K562 (cell line): Measurements from ENCODE around the gene COL25A1. TPM values are rescaled to one million over a fixed set of nuclear protein-coding genes. Genes with fewer than 3 reads are reported as not detected.

Experiments used
- BRCA1 ChIP-seq, 2 experiments: fragments of 450-650 bp in 1 of 2; sonication (generic) in 1 of 2; formaldehyde crosslinking in 1 of 2; IDR thresholded peaks; 2 replicates each; pipeline versions ENCODE4 v1.5.0 to v1.6.1; 2017 to 2020; ENCODE audit warnings: mild to moderate bottlenecking in 1 of 2, missing genetic modification reagents in 1 of 2
- CTBP1 ChIP-seq: fragments of 450-650 bp; IDR thresholded peaks from 2 replicates; pipeline ENCODE4 v1.6.1; 2016; ENCODE audit warnings: borderline replicate concordance
- FOXM1 ChIP-seq, 2 experiments: fragments of 450-650 bp in 1 of 2; sonication (generic) in 1 of 2; formaldehyde crosslinking in 1 of 2; IDR thresholded peaks; 2 replicates each; pipeline versions ENCODE4 v1.6.1 to v1.9.0; 2017 to 2022; ENCODE audit warnings: low read depth in 2 of 2, mild to moderate bottlenecking in 2 of 2, missing genetic modification reagents in 1 of 2, moderate library complexity in 1 of 2
- GTF2A2 ChIP-seq: IDR thresholded peaks from 2 replicates; pipeline ENCODE4 v1.6.1; 2016; ENCODE audit warnings: mild to moderate bottlenecking, missing genetic modification characterization, missing compliant biosample characterization
- HMG20A ChIP-seq: fragments of 450-650 bp; formaldehyde crosslinking; conservative IDR thresholded peaks from 2 replicates; pipeline ENCODE4 v1.4.0; 2020; ENCODE audit warnings: mild to moderate bottlenecking, mixed read lengths
- KAT7 ChIP-seq: sonication (generic); formaldehyde crosslinking; IDR thresholded peaks from 2 replicates; pipeline ENCODE4 v1.8.0; 2022; ENCODE audit warnings: missing genetic modification reagents, mild to moderate bottlenecking, borderline replicate concordance
- NR2C2 ChIP-seq, 2 experiments: fragments of 200-800 bp in 1 of 2; sonication (Bioruptor generic) in 1 of 2; sonication (generic) in 1 of 2; formaldehyde crosslinking in 1 of 2; IDR thresholded peaks; 2 replicates each; pipeline versions ENCODE4 v1.6.1 to v1.8.0; 2016 to 2022; ENCODE audit warnings: mild to moderate bottlenecking in 1 of 2, missing compliant biosample characterization in 1 of 2, missing genetic modification characterization in 1 of 2, missing genetic modification reagents in 1 of 2
- PHF20 ChIP-seq: fragments of 450-650 bp; IDR thresholded peaks from 2 replicates; pipeline ENCODE4 v1.6.1; 2018; ENCODE audit not compliant: partially characterized antibody
- PYGO2 ChIP-seq: fragments of 450-650 bp; IDR thresholded peaks from 2 replicates; pipeline ENCODE4 v1.6.1; 2016; ENCODE audit warnings: mild to moderate bottlenecking, missing genetic modification characterization, moderate library complexity, missing compliant biosample characterization
- RB1 ChIP-seq: fragments of 450-650 bp; IDR thresholded peaks from 2 replicates; pipeline ENCODE4 v1.6.1; 2017; ENCODE audit warnings: low read depth, mild to moderate bottlenecking
- RBBP5 ChIP-seq: fragments of 200-600 bp; sonication (generic); IDR thresholded peaks from 2 replicates; pipeline ENCODE4 v1.6.1; 2012; ENCODE audit warnings: borderline replicate concordance, mild to moderate bottlenecking, low read length, control low read depth, inconsistent platforms; ENCODE audit not compliant: insufficient read depth, poor library complexity, severe bottlenecking
- RBM25 ChIP-seq: fragments of 200-400 bp; formaldehyde crosslinking; IDR thresholded peaks from 2 replicates; pipeline ENCODE4 v1.6.1; 2018; ENCODE audit warnings: low read length, low read depth, moderate library complexity; ENCODE audit not compliant: severe bottlenecking
- TAL1 ChIP-seq: fragments of 450-650 bp; IDR thresholded peaks from 2 replicates; pipeline ENCODE4 v1.6.1; 2016; ENCODE audit warnings: mild to moderate bottlenecking
- U2AF1 ChIP-seq: fragments of 200-400 bp; formaldehyde crosslinking; optimal IDR thresholded peaks from 2 replicates; pipeline ENCODE3; 2017; ENCODE audit warnings: mild to moderate bottlenecking, low read depth, low read length, moderate library complexity
- ZFP1 ChIP-seq: fragments of 450-650 bp; formaldehyde crosslinking; IDR thresholded peaks from 2 replicates; pipeline ENCODE4 v1.4.0; 2020; ENCODE audit warnings: mild to moderate bottlenecking, mixed read lengths
- ZKSCAN1 ChIP-seq: fragments of 150-350 bp; IDR thresholded peaks from 2 replicates; pipeline ENCODE4 v1.6.1; 2016; ENCODE audit warnings: low read depth, low read length
- ZKSCAN8 ChIP-seq: fragments of 200-800 bp; sonication (Bioruptor generic); IDR thresholded peaks from 2 replicates; pipeline ENCODE4 v1.6.1; 2016; ENCODE audit warnings: missing genetic modification characterization, missing compliant biosample characterization
- ZNF436 ChIP-seq: fragments of 250-450, 450-650 bp; sonication (Bioruptor Pico); formaldehyde crosslinking; IDR thresholded peaks from 2 replicates; pipeline ENCODE4 v1.7.0; 2020; ENCODE audit warnings: mild to moderate bottlenecking
- ZNF778 ChIP-seq: fragments of 450-650 bp; formaldehyde crosslinking; IDR thresholded peaks from 2 replicates; pipeline ENCODE4 v1.4.0; 2020; ENCODE audit warnings: mild to moderate bottlenecking, moderate library complexity
- ZSCAN32 ChIP-seq: fragments of 450-650 bp; formaldehyde crosslinking; IDR thresholded peaks from 2 replicates; pipeline ENCODE4 v1.4.0; 2020; ENCODE audit warnings: mild to moderate bottlenecking, moderate library complexity
- polyA plus RNA-seq, 8 experiments: library from polyadenylated mRNA; depleted of rRNA in 4 of 8; stranded (reverse) in 5 of 8; unstranded in 3 of 8; fragments of >200 nt; fragmentation: Nextera tagmentation in 2 of 8; fragmentation: Illumina TruSeq in 1 of 8; extraction: Ambion mirVana in 2 of 8; extraction: Trizol in 1 of 8; gene quantifications; 2 replicates each; pipeline versions ENCODE4 v1.2.1 to v1.2.3, GENCODE V29; 2011 to 2014; ENCODE audit warnings: inconsistent platforms in 1 of 8, missing spikeins in 1 of 8
- total RNA-seq, 7 experiments: library from RNA; depleted of rRNA in 6 of 7; stranded (reverse); fragments of >200 nt in 6 of 7; fragmentation: Illumina TruSeq in 2 of 7; extraction: Trizol in 2 of 7; gene quantifications; 2 replicates each; pipeline versions ENCODE4 v1.2.1 to v1.2.3, GENCODE V29; 2011 to 2021; ENCODE audit warnings: low replicate concordance in 1 of 7
- TF ChIP-seq, protein P1 (sequence below): fragments of 250-450 bp; sonication (Bioruptor Pico); IDR thresholded peaks from 2 replicates; pipeline ENCODE4 v1.5.0; 2021
- TF ChIP-seq, protein P2 (sequence below): fragments of 200-400 bp; formaldehyde crosslinking; IDR thresholded peaks from 2 replicates; pipeline ENCODE4 v1.6.1; 2017; ENCODE audit warnings: mild to moderate bottlenecking, low read depth, low read length, moderate library complexity
- TF ChIP-seq, protein P3 (sequence below): IDR thresholded peaks from 3 replicates; pipeline ENCODE4 v1.6.1; 2011; ENCODE audit warnings: borderline replicate concordance, mild to moderate bottlenecking; ENCODE audit not compliant: insufficient read length, insufficient read depth
- TF ChIP-seq, protein P4 (sequence below): fragments of 450-650 bp; IDR thresholded peaks from 2 replicates; pipeline ENCODE4 v1.6.1; 2016; ENCODE audit warnings: missing biosample characterization, missing genetic modification characterization

COL25A1 gene
- total and polyA plus RNA-seq, 9 of the 15 experiments (the other 6 are each of a cell fraction or from before 2014, with no cell fraction given) = 0.03 to 0.62 (median 0.27) TPM

GRCh38 chr4:109027016-109027500, 275.4 kb downstream of the COL25A1 start (continued):
- TF ChIP-seq, protein P1, sequence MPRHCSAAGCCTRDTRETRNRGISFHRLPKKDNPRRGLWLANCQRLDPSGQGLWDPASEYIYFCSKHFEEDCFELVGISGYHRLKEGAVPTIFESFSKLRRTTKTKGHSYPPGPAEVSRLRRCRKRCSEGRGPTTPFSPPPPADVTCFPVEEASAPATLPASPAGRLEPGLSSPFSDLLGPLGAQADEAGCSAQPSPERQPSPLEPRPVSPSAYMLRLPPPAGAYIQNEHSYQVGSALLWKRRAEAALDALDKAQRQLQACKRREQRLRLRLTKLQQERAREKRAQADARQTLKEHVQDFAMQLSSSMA (CRISPR knock-in tag) = no peak
- TF ChIP-seq ZNF778 (CRISPR knock-in tag) (no peak), ZFP1 (CRISPR knock-in tag) (no peak), ZKSCAN8 (CRISPR knock-in tag) (no peak), GTF2A2 (tag) (no peak), HMG20A (CRISPR knock-in tag) (no peak), RBBP5 (no peak), RBM25 (no peak), BRCA1 (IDR thresholded peaks at IDR 0.05) (no peak), BRCA1 (CRISPR knock-in tag; IDR thresholded peaks at IDR 0.05) (no peak), PHF20 (no peak), RB1 (no peak), ZSCAN32 (CRISPR knock-in tag) (no peak), NR2C2 (CRISPR knock-in tag; IDR thresholded peaks at IDR 0.05) (no peak), NR2C2 (tag; IDR thresholded peaks at IDR 0.05) (no peak), U2AF1 (no peak), ZNF436 (CRISPR knock-in tag) (no peak), CTBP1 (no peak), PYGO2 (tag) (no peak), ZKSCAN1 (peak; percentile 79; the same call in 1 of the 2 replicates), KAT7 (CRISPR knock-in tag) (no peak), FOXM1 (IDR thresholded peaks at IDR 0.05; ENCODE audit: low read depth) (peak; percentile 56), FOXM1 (CRISPR knock-in tag; IDR thresholded peaks at IDR 0.05; ENCODE audit: low read depth) (no peak), TAL1 (peak; percentile 92)
- TF ChIP-seq, protein P2, sequence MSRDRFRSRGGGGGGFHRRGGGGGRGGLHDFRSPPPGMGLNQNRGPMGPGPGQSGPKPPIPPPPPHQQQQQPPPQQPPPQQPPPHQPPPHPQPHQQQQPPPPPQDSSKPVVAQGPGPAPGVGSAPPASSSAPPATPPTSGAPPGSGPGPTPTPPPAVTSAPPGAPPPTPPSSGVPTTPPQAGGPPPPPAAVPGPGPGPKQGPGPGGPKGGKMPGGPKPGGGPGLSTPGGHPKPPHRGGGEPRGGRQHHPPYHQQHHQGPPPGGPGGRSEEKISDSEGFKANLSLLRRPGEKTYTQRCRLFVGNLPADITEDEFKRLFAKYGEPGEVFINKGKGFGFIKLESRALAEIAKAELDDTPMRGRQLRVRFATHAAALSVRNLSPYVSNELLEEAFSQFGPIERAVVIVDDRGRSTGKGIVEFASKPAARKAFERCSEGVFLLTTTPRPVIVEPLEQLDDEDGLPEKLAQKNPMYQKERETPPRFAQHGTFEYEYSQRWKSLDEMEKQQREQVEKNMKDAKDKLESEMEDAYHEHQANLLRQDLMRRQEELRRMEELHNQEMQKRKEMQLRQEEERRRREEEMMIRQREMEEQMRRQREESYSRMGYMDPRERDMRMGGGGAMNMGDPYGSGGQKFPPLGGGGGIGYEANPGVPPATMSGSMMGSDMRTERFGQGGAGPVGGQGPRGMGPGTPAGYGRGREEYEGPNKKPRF = no peak
- TF ChIP-seq, protein P3, sequence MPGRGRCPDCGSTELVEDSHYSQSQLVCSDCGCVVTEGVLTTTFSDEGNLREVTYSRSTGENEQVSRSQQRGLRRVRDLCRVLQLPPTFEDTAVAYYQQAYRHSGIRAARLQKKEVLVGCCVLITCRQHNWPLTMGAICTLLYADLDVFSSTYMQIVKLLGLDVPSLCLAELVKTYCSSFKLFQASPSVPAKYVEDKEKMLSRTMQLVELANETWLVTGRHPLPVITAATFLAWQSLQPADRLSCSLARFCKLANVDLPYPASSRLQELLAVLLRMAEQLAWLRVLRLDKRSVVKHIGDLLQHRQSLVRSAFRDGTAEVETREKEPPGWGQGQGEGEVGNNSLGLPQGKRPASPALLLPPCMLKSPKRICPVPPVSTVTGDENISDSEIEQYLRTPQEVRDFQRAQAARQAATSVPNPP = no peak
- TF ChIP-seq, protein P4, sequence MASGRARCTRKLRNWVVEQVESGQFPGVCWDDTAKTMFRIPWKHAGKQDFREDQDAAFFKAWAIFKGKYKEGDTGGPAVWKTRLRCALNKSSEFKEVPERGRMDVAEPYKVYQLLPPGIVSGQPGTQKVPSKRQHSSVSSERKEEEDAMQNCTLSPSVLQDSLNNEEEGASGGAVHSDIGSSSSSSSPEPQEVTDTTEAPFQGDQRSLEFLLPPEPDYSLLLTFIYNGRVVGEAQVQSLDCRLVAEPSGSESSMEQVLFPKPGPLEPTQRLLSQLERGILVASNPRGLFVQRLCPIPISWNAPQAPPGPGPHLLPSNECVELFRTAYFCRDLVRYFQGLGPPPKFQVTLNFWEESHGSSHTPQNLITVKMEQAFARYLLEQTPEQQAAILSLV (tag) = no peak
